ENCODE data around the gene PARP1. TPM values are rescaled to one million over a fixed set of nuclear protein-coding genes. Genes with fewer than 3 reads are reported as not detected.

The PARP1 gene
- total RNA-seq, 2 donors from 2014 or later: 70.3 TPM

- no peaks in the 10 kb centered on the region for H3K9me3 ChIP-seq
- H3K4me3 ChIP-seq: no peak overlapping the region
- H3K27me3 ChIP-seq (replicated peaks; ENCODE audit: insufficient read depth): no peaks in the 10 kb centered on the region
- no peak overlapping the region for H3K27ac ChIP-seq
- DNase-seq (ENCODE audit: low spot score) (no peak), ATAC-seq (ENCODE audit: insufficient number of reproducible peaks, low FRiP score, low read depth) (no peak)
- no peaks in the 10 kb centered on the region for H3K4me1 ChIP-seq (ENCODE audit: control insufficient read depth in 1 of 2, low read depth in 2 of 2)
- no peak for TF ChIP-seq CTCF (IDR thresholded peaks at IDR 0.05)
- no peaks in the 10 kb centered on the region for H3K36me3 ChIP-seq
These were observed 12.4 kb upstream of the PARP1 start for GRCh38 chr1:226420328-226420727.

GRCh38 chr1:226419284-226420029 is 11.6 kb upstream of the PARP1 start:
- ATAC-seq (ENCODE audit: insufficient number of reproducible peaks, low FRiP score, low read depth) (no peak), DNase-seq (ENCODE audit: low spot score) (no peak)
- no peaks in the 10 kb centered on the region for H3K27me3 ChIP-seq (replicated peaks; ENCODE audit: insufficient read depth)
- no peak overlapping the region for H3K4me3 ChIP-seq
- no peaks in the 10 kb centered on the region for H3K36me3 ChIP-seq
- no peak for TF ChIP-seq CTCF (IDR thresholded peaks at IDR 0.05)
- H3K4me1 ChIP-seq (ENCODE audit: control insufficient read depth in 1 of 2, low read depth in 2 of 2): no peaks in the 10 kb centered on the region
- H3K9me3 ChIP-seq: no peaks in the 10 kb centered on the region
- H3K27ac ChIP-seq: no peak overlapping the region

GRCh38 chr1:226417830-226418546 is 10.1 kb upstream of the PARP1 start:
- no peaks in the 10 kb centered on the region for H3K27me3 ChIP-seq (replicated peaks; ENCODE audit: insufficient read depth)
- no peak for TF ChIP-seq CTCF (IDR thresholded peaks at IDR 0.05)
- ATAC-seq (ENCODE audit: insufficient number of reproducible peaks, low FRiP score, low read depth): no peak
- no peak overlapping the region for H3K27ac ChIP-seq
- DNase-seq (ENCODE audit: low spot score): no peak
- no peak overlapping the region for H3K4me3 ChIP-seq
- no peaks in the 10 kb centered on the region for H3K36me3 ChIP-seq
- no peaks in the 10 kb centered on the region for H3K9me3 ChIP-seq
- no peaks in the 10 kb centered on the region for H3K4me1 ChIP-seq (ENCODE audit: control insufficient read depth in 1 of 2, low read depth in 2 of 2)

- ATAC-seq (ENCODE audit: insufficient number of reproducible peaks, low FRiP score, low read depth): no peak
- H3K27ac ChIP-seq: no peak overlapping the region
- no peaks in the 10 kb centered on the region for H3K4me1 ChIP-seq (ENCODE audit: control insufficient read depth in 1 of 2, low read depth in 2 of 2)
- no peaks in the 10 kb centered on the region for H3K27me3 ChIP-seq (replicated peaks; ENCODE audit: insufficient read depth)
- no peak overlapping the region for H3K4me3 ChIP-seq
- H3K36me3 ChIP-seq: no peaks in the 10 kb centered on the region
- no peak for TF ChIP-seq CTCF (IDR thresholded peaks at IDR 0.05)
- H3K9me3 ChIP-seq: no peaks in the 10 kb centered on the region
- DNase-seq (ENCODE audit: low spot score): no peak
These were observed 9.5 kb upstream of the PARP1 start for GRCh38 chr1:226417350-226417749.

GRCh38 chr1:226414098-226414698 is 6.3 kb upstream of the PARP1 start:
- DNase-seq (ENCODE audit: low spot score): no peak
- no peak for TF ChIP-seq CTCF (IDR thresholded peaks at IDR 0.05)
- Histone ChIP-seq H3K27ac (no peak overlapping the region), H3K4me1 (ENCODE audit: control insufficient read depth in 1 of 2, low read depth in 2 of 2) (peaks cover 0 to 8% of the 10 kb centered on the region in 2 donors), H3K4me3 (no peak overlapping the region), H3K27me3 (replicated peaks; ENCODE audit: insufficient read depth) (no peaks in the 10 kb centered on the region), H3K36me3 (no peaks in the 10 kb centered on the region), H3K9me3 (no peaks in the 10 kb centered on the region)
- no peak for ATAC-seq (ENCODE audit: insufficient number of reproducible peaks, low FRiP score, low read depth)
